Hepatocyte (in vitro differentiated cells): Measurements from ENCODE around the gene DSCAML1. TPM values are rescaled to one million over a fixed set of nuclear protein-coding genes. Genes with fewer than 3 reads are reported as not detected.

Source experiments
- DNase-seq: peaks from one replicate; pipeline ENCODE4 v3.0.0-alpha.2; 2016; ENCODE audit warnings: low spot score
- H2AFZ ChIP-seq: fragments of 200-600 bp; sonication (generic); 2 replicates; pipeline ENCODE4 v1.6.0; 2016; ENCODE audit warnings: antibody characterized with exemption, mild to moderate bottlenecking
- H3K27ac ChIP-seq: fragments of 200-600 bp; sonication (generic); 2 replicates; pipeline ENCODE4 v1.5.1; 2016; ENCODE audit warnings: mild to moderate bottlenecking
- H3K27me3 ChIP-seq: fragments of 200-600 bp; sonication (generic); 2 replicates; pipeline ENCODE4 v1.6.1; 2016
- H3K36me3 ChIP-seq: fragments of 200-600 bp; sonication (generic); replicated peaks from 2 replicates; pipeline ENCODE4 v1.5.1; 2016; ENCODE audit warnings: low read depth; ENCODE audit not compliant: insufficient read depth
- H3K4me1 ChIP-seq: fragments of 200-600 bp; sonication (generic); 2 replicates; pipeline ENCODE4 v1.5.1; 2016; ENCODE audit warnings: mild to moderate bottlenecking, moderate library complexity; ENCODE audit not compliant: insufficient read depth
- H3K4me2 ChIP-seq: fragments of 200-600 bp; sonication (generic); 2 replicates; pipeline ENCODE4 v1.6.0; 2016
- H3K4me3 ChIP-seq: fragments of 200-600 bp; sonication (generic); 2 replicates; pipeline ENCODE4 v1.5.1; 2016; ENCODE audit warnings: mild to moderate bottlenecking
- H3K79me2 ChIP-seq: fragments of 200-600 bp; sonication (generic); 2 replicates; pipeline ENCODE4 v1.6.0; 2017; ENCODE audit warnings: mild to moderate bottlenecking
- H3K9me2 ChIP-seq: fragments of 200-600 bp; sonication (generic); replicated peaks from 2 replicates; pipeline ENCODE4 v1.6.0; 2017; ENCODE audit warnings: mild to moderate bottlenecking; ENCODE audit not compliant: insufficient read depth
- H3K9me3 ChIP-seq: fragments of 200-600 bp; sonication (generic); 2 replicates; pipeline ENCODE4 v1.5.1; 2016; ENCODE audit warnings: low read depth, mild to moderate bottlenecking
- H4K20me1 ChIP-seq: fragments of 200-600 bp; sonication (generic); 2 replicates; pipeline ENCODE4 v1.6.0; 2016; ENCODE audit warnings: mild to moderate bottlenecking; ENCODE audit not compliant: insufficient read depth, poor library complexity, severe bottlenecking
- CTCF ChIP-seq: fragments of 200-600 bp; sonication (generic); IDR thresholded peaks from 2 replicates; pipeline ENCODE4 v1.5.1; 2016; ENCODE audit warnings: antibody characterized with exemption, mild to moderate bottlenecking; ENCODE audit not compliant: poor library complexity
- EZH2 ChIP-seq: fragments of 200-600 bp; sonication (generic); IDR thresholded peaks from 2 replicates; pipeline ENCODE4 v1.6.1; 2016; ENCODE audit warnings: antibody characterized with exemption, mild to moderate bottlenecking, borderline replicate concordance
- EZH2phosphoT487 ChIP-seq: fragments of 200-600 bp; sonication (generic); IDR thresholded peaks from one replicate; pipeline ENCODE4 v1.6.1; 2018; ENCODE audit warnings: antibody characterized with exemption, mild to moderate bottlenecking, low read depth, moderate library complexity; ENCODE audit not compliant: unreplicated experiment, severe bottlenecking
- WGBS: methylation state at CpG from one replicate; pipeline ENCODE4 v1.1.6; 2016; ENCODE audit warnings: low lambda C conversion rate; ENCODE audit errors: missing lambda C conversion rate; 5-methylcytosine and 5-hydroxymethylcytosine counted together
- polyA plus RNA-seq: library from polyadenylated mRNA; unstranded; fragments of >200 nt; fragmentation: Nextera tagmentation; extraction: Ambion mirVana; gene quantifications from 2 replicates; pipeline ENCODE4 v1.2.1, GENCODE V29; 2016
- total RNA-seq: library from RNA; depleted of rRNA; stranded (reverse); fragments of >200 nt; gene quantifications from 2 replicates; pipeline ENCODE4 v1.2.3, GENCODE V29; 2014

The DSCAML1 gene
- total and polyA plus RNA-seq, 2 experiments from 2014 or later = 0.46 to 2.6 TPM

GRCh38 chr11:117411736-117412135, 385.3 kb downstream of the DSCAML1 start:
- no peaks in the 10 kb centered on the region for H3K79me2 ChIP-seq
- H3K9me3 ChIP-seq = no peaks in the 10 kb centered on the region
- H3K4me3 ChIP-seq = no peak overlapping the region
- H3K9me2 ChIP-seq = no peaks in the 10 kb centered on the region
- no peaks in the 10 kb centered on the region for H3K27me3 ChIP-seq
- H3K4me2 ChIP-seq = no peak overlapping the region
- no peak for DNase-seq
- 74% methylated on average over 9 of the region's 10 CpGs for WGBS
- no peaks in the 10 kb centered on the region for H3K36me3 ChIP-seq
- H2AFZ ChIP-seq = no peak overlapping the region
- no peaks in the 10 kb centered on the region for H4K20me1 ChIP-seq
- H3K27ac ChIP-seq = no peak overlapping the region
- TF ChIP-seq CTCF (no peak), EZH2 (no peak), EZH2phosphoT487 (no peak)
- H3K4me1 ChIP-seq = no peaks in the 10 kb centered on the region

GRCh38 chr11:117410861-117411710, 385.9 kb downstream of the DSCAML1 start:
- no peaks in the 10 kb centered on the region for H3K4me1 ChIP-seq
- no peak overlapping the region for H2AFZ ChIP-seq
- DNase-seq = no peak
- no peaks in the 10 kb centered on the region for H4K20me1 ChIP-seq
- no peaks in the 10 kb centered on the region for H3K9me2 ChIP-seq
- H3K4me3 ChIP-seq = no peak overlapping the region
- no peak overlapping the region for H3K4me2 ChIP-seq
- H3K9me3 ChIP-seq = no peaks in the 10 kb centered on the region
- TF ChIP-seq CTCF (no peak), EZH2 (no peak), EZH2phosphoT487 (no peak)
- 80% methylated on average over 12 of the region's 14 CpGs for WGBS
- H3K27ac ChIP-seq = no peak overlapping the region
- no peaks in the 10 kb centered on the region for H3K27me3 ChIP-seq
- no peaks in the 10 kb centered on the region for H3K36me3 ChIP-seq
- H3K79me2 ChIP-seq = no peaks in the 10 kb centered on the region

- H2AFZ ChIP-seq = no peak overlapping the region
- no peak overlapping the region for H3K27ac ChIP-seq
- H3K79me2 ChIP-seq = no peaks in the 10 kb centered on the region
- H3K4me3 ChIP-seq = no peak overlapping the region
- no peaks in the 10 kb centered on the region for H3K9me3 ChIP-seq
- no peaks in the 10 kb centered on the region for H3K27me3 ChIP-seq
- H4K20me1 ChIP-seq = no peaks in the 10 kb centered on the region
- H3K9me2 ChIP-seq = no peaks in the 10 kb centered on the region
- H3K4me2 ChIP-seq = no peak overlapping the region
- no peak for DNase-seq
- H3K4me1 ChIP-seq = no peaks in the 10 kb centered on the region
- 100% methylated on average over 1 of the region's 1 CpG for WGBS
- no peaks in the 10 kb centered on the region for H3K36me3 ChIP-seq
- TF ChIP-seq CTCF = no peak
- no peak for TF ChIP-seq EZH2phosphoT487
- TF ChIP-seq EZH2 = no peak
Observed at GRCh38 chr11:117410238-117410637, 386.8 kb downstream of the DSCAML1 start.
